ENCODE results near the gene KRT27.

The KRT27 gene

DNA sequence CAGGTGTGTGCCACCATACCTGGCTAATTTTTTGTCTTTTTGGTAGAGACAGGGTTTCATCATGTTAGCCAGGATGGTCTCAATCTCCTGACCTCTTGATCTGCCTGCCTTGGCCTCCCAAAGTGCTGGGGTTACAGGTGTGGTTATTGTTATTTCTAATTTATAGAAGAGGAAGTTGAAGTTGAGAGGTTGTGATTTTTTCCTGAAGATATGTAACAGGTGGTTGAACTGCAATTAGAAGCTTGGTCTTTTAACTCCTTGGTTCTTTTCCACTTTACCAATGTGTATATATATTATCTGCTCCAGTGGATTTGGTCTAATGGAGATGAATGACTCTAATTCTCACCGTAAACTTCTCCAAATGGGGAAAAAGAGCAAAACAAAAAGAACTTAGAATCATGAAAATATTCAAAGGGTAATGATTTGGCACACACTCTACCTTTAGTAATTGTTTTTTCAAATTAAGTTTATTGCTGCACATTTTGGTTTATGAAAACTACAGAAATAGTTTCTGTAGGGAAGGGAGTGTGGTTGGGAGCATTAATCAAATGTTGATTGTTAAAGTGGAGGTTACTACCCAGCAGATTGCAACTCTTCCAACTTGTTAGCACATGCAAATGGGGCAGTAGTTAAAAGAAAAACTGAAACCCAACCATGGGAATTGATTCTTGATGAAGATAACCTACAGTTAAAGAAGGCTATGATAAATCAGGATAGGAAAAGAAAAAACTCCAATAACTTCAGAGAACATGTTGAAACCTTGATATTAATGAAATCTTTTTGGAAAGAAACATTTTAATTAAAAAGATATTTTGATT, 41.9 kb upstream of the KRT27 start:
- H3K4me3 ChIP-seq (ENCODE audit: low read length) = no peak overlapping the region

DNA sequence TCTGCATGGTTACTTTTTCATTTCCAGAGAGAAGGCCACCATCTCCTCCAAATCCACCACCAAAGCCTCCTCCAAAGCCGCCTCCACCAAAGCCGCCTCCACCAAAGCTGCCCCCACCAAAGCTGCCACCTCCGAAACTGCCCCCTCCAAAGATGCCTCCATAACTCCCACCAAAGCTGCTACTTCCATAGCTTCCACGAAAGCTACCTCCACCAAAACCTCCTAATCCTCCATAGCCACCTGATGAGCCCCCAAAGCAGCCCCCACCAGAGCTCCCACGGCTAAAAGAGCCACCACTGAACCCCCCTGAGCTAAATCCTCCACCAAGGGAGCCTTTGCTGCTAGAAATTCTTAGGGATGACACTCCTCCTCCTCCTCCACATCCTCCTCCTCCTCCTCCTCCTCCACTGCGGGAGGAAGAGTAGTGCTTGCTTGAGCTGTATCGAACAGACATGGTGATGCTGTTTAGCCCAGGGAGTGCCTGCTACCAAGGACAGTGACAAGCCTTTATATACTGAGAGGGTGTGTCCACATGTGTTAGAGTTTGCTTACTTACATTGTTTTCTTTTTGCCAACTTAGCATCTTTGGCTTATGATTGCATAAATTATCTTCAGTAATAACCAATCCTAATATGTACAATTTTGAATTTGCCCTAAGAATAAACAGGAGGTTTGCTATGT, 39.9 kb upstream of the KRT27 start, which contains the start of gene KRT10:
Gene KRT10 (minus strand): TSS at position 483 of the 681 bp plus-strand sequence. CDS start 29 bp downstream, at position 454.
- no peak within 1 kb of the TSS for H3K27ac ChIP-seq (ENCODE audit: low read depth, low read length)
- no peaks in the 10 kb centered on the region for H3K4me1 ChIP-seq (ENCODE audit: control insufficient read depth, low read depth, low read length)
- no peak within 1 kb of the TSS for H3K9ac ChIP-seq (ENCODE audit: low read length)
- no peak within 1 kb of the TSS for H2BK5ac ChIP-seq (ENCODE audit: low read length)
- WGBS (ENCODE audit: extremely low coverage, insufficient coverage, low lambda C conversion rate) = no CpG with 5 or more reads among the region's 7 CpGs
- no peak within 1 kb of the TSS for H2AK5ac ChIP-seq (ENCODE audit: low read length)
- no peak within 1 kb of the TSS for H3K4me3 ChIP-seq (ENCODE audit: low read length)
- H3K27me3 ChIP-seq (ENCODE audit: insufficient read depth, low read length, poor library complexity) = no peaks in the 10 kb centered on the region
- H3K18ac ChIP-seq (ENCODE audit: low read length) = no peak within 1 kb of the TSS
- H3K79me1 ChIP-seq (ENCODE audit: low read length) = peaks cover 2% of the 10 kb centered on the region
- H3K23ac ChIP-seq (ENCODE audit: low read length) = no peak within 1 kb of the TSS
- no peak within 1 kb of the TSS for H4K5ac ChIP-seq (ENCODE audit: low read length)
- no peak for DNase-seq
- no peaks in the 10 kb centered on the region for H3K79me2 ChIP-seq (ENCODE audit: control insufficient read depth, insufficient read depth, low read length)
- peaks cover 1% of the 10 kb centered on the region for H3K36me3 ChIP-seq (ENCODE audit: control insufficient read depth, insufficient read depth, low read length)
- no peak within 1 kb of the TSS for H3K4ac ChIP-seq (ENCODE audit: low read depth, low read length)
- H3K56ac ChIP-seq (ENCODE audit: low read length) = no peak within 1 kb of the TSS
- H3K4me2 ChIP-seq (ENCODE audit: low read length) = no peak within 1 kb of the TSS
- H2BK120ac ChIP-seq (ENCODE audit: low read depth, low read length) = no peak within 1 kb of the TSS
- H4K8ac ChIP-seq (ENCODE audit: low read depth, low read length) = no peak within 1 kb of the TSS
- H2BK15ac ChIP-seq (replicated peaks; ENCODE audit: low read depth) = no peak within 1 kb of the TSS

More for the DNA sequence above, 41.9 kb upstream of the KRT27 start:
- no peak overlapping the region for H3K27ac ChIP-seq (ENCODE audit: low read depth, low read length)
- H3K56ac ChIP-seq (ENCODE audit: low read length) = no peak overlapping the region
- no peak for DNase-seq
- WGBS (ENCODE audit: extremely low coverage, insufficient coverage, low lambda C conversion rate) = no CpG with 5 or more reads among the region's 1 CpG
- H2AK5ac ChIP-seq (ENCODE audit: low read length) = no peak overlapping the region
- no peak overlapping the region for H4K5ac ChIP-seq (ENCODE audit: low read length)
- no peaks in the 10 kb centered on the region for H3K36me3 ChIP-seq (ENCODE audit: control insufficient read depth, insufficient read depth, low read length)
- no peak overlapping the region for H3K9ac ChIP-seq (ENCODE audit: low read length)
- H4K8ac ChIP-seq (ENCODE audit: low read depth, low read length) = no peak overlapping the region
- H3K4me1 ChIP-seq (ENCODE audit: control insufficient read depth, low read depth, low read length) = no peaks in the 10 kb centered on the region
- peaks cover 2% of the 10 kb centered on the region for H3K79me1 ChIP-seq (ENCODE audit: low read length)
- no peak overlapping the region for H3K18ac ChIP-seq (ENCODE audit: low read length)
- H3K4ac ChIP-seq (ENCODE audit: low read depth, low read length) = no peak overlapping the region
- no peak overlapping the region for H3K23ac ChIP-seq (ENCODE audit: low read length)
- H3K79me2 ChIP-seq (ENCODE audit: control insufficient read depth, insufficient read depth, low read length) = no peaks in the 10 kb centered on the region
- H2BK5ac ChIP-seq (ENCODE audit: low read length) = no peak overlapping the region
- no peaks in the 10 kb centered on the region for H3K27me3 ChIP-seq (ENCODE audit: insufficient read depth, low read length, poor library complexity)
- no peak overlapping the region for H3K4me2 ChIP-seq (ENCODE audit: low read length)
- H2BK120ac ChIP-seq (ENCODE audit: low read depth, low read length) = no peak overlapping the region
- no peak overlapping the region for H2BK15ac ChIP-seq (replicated peaks; ENCODE audit: low read depth)

DNA sequence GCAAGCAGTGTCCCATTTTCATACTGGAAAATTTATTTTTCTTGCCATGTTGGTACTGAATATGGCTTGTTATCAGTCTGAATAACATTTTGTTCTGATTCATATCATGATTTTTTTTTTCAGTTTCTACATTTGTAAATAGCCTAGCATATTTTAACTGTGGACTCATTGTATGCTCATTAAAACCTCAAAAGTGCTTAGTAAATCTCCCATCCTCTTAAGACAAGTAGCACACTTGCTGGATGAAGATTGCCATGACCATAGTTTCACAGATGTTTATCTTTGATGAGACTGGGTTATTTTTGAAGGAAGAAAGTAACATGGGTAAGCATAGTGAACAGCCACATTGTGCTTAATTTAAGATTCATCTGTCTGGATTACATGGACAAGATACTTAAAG, 39.2 kb upstream of the KRT27 start:
- no peaks in the 10 kb centered on the region for H3K27me3 ChIP-seq (ENCODE audit: insufficient read depth, low read length, poor library complexity)
- H3K79me1 ChIP-seq (ENCODE audit: low read length) = peaks cover 2% of the 10 kb centered on the region
- no peak overlapping the region for H3K27ac ChIP-seq (ENCODE audit: low read depth, low read length)
- no peak overlapping the region for H4K5ac ChIP-seq (ENCODE audit: low read length)
- no peak overlapping the region for H2BK120ac ChIP-seq (ENCODE audit: low read depth, low read length)
- H3K56ac ChIP-seq (ENCODE audit: low read length) = no peak overlapping the region
- H2BK5ac ChIP-seq (ENCODE audit: low read length) = no peak overlapping the region
- peaks cover 1% of the 10 kb centered on the region for H3K36me3 ChIP-seq (ENCODE audit: control insufficient read depth, insufficient read depth, low read length)
- no peaks in the 10 kb centered on the region for H3K79me2 ChIP-seq (ENCODE audit: control insufficient read depth, insufficient read depth, low read length)
- H3K18ac ChIP-seq (ENCODE audit: low read length) = no peak overlapping the region
- no peaks in the 10 kb centered on the region for H3K4me1 ChIP-seq (ENCODE audit: control insufficient read depth, low read depth, low read length)
- no peak overlapping the region for H4K8ac ChIP-seq (ENCODE audit: low read depth, low read length)
- H3K4ac ChIP-seq (ENCODE audit: low read depth, low read length) = no peak overlapping the region
- no peak overlapping the region for H3K23ac ChIP-seq (ENCODE audit: low read length)
- no peak overlapping the region for H2AK5ac ChIP-seq (ENCODE audit: low read length)
- H3K4me3 ChIP-seq (ENCODE audit: low read length) = no peak overlapping the region
- no peak overlapping the region for H3K9ac ChIP-seq (ENCODE audit: low read length)
- no peak for DNase-seq
- H2BK15ac ChIP-seq (replicated peaks; ENCODE audit: low read depth) = no peak overlapping the region
- no peak overlapping the region for H3K4me2 ChIP-seq (ENCODE audit: low read length)

DNA sequence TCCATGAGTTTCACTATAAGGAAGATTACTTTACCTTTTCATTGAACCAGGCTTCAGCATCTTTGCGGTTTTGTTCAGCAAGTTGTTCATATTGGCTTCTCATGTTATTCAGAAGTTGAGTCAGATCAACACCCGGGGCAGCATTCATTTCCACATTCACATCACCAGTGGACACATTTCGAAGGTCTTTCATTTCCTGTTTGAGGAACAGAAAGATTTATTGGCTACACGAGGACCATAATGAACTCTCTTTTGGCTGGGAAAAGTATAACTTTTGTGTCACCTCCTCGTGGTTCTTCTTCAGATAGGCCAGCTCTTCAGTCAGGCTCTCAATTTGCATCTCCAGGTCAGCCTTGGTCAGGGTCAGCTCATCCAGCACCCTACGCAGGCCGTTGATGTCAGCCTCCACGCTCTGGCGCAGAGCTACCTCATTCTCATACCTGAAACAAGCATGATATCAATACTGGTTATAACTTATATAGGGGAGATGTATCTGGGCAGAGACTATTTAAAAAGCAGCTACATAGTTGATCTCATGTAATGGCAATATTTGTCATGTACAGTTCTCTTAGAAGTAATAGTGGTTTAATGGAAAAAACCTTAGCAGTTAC, 38.0 kb upstream of the KRT27 start:
- H3K27ac ChIP-seq (ENCODE audit: low read depth, low read length) = no peak overlapping the region
- H2BK5ac ChIP-seq (ENCODE audit: low read length) = no peak overlapping the region
- H3K4me3 ChIP-seq (ENCODE audit: low read length) = no peak overlapping the region
- no peak overlapping the region for H2BK120ac ChIP-seq (ENCODE audit: low read depth, low read length)
- no peak overlapping the region for H3K4me2 ChIP-seq (ENCODE audit: low read length)
- no peaks in the 10 kb centered on the region for H3K79me2 ChIP-seq (ENCODE audit: control insufficient read depth, insufficient read depth, low read length)
- no peak overlapping the region for H3K4ac ChIP-seq (ENCODE audit: low read depth, low read length)
- DNase-seq = no peak
- H3K79me1 ChIP-seq (ENCODE audit: low read length) = no peaks in the 10 kb centered on the region
- H3K4me1 ChIP-seq (ENCODE audit: control insufficient read depth, low read depth, low read length) = no peaks in the 10 kb centered on the region
- no peak overlapping the region for H2AK5ac ChIP-seq (ENCODE audit: low read length)
- H4K8ac ChIP-seq (ENCODE audit: low read depth, low read length) = no peak overlapping the region
- no peak overlapping the region for H4K5ac ChIP-seq (ENCODE audit: low read length)
- peaks cover 1% of the 10 kb centered on the region for H3K36me3 ChIP-seq (ENCODE audit: control insufficient read depth, insufficient read depth, low read length)
- no peak overlapping the region for H2BK15ac ChIP-seq (replicated peaks; ENCODE audit: low read depth)
- H3K27me3 ChIP-seq (ENCODE audit: insufficient read depth, low read length, poor library complexity) = no peaks in the 10 kb centered on the region
- no peak overlapping the region for H3K18ac ChIP-seq (ENCODE audit: low read length)
- no CpG with 5 or more reads among the region's 9 CpGs for WGBS (ENCODE audit: extremely low coverage, insufficient coverage, low lambda C conversion rate)
- no peak overlapping the region for H3K9ac ChIP-seq (ENCODE audit: low read length)
- no peak overlapping the region for H3K23ac ChIP-seq (ENCODE audit: low read length)
- no peak overlapping the region for H3K56ac ChIP-seq (ENCODE audit: low read length)

DNA sequence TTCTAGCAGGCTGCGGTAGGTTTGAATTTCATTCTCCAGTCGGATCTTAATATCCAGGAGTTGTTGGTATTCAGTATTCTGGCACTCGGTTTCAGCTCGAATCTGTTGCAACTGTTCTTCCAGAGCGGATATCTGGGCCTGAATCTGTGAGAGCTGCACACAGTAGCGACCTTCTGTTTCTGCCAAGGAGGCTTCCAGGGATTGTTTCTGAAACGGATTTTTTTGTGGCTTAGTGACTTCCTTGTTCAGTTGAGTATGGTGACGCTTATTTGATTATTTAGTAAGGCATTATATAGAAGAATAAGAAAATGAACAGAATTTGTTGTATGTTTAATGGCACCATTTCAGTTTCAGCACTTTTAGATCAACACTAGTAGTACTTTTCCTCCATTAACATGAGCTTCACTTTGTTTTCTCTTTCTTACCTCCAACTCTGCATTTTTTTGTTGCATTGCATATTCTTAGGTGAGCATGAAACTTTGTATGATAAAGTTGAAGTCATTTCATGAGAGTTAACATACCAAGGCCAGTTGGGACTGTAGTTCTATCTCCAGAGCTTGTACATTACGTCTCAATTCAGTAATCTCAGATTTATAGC, 37.3 kb upstream of the KRT27 start:
- Histone ChIP-seq H3K79me2 (ENCODE audit: control insufficient read depth, insufficient read depth, low read length) (no peaks in the 10 kb centered on the region), H3K79me1 (ENCODE audit: low read length) (no peaks in the 10 kb centered on the region), H2BK120ac (ENCODE audit: low read depth, low read length) (no peak overlapping the region), H4K8ac (ENCODE audit: low read depth, low read length) (peak overlapping the region; percentile 89), H3K27me3 (ENCODE audit: insufficient read depth, low read length, poor library complexity) (no peaks in the 10 kb centered on the region), H3K56ac (ENCODE audit: low read length) (peak overlapping the region; percentile 83), H2BK15ac (replicated peaks; ENCODE audit: low read depth) (no peak overlapping the region), H3K4me3 (ENCODE audit: low read length) (peak overlapping the region; percentile 82), H2AK5ac (ENCODE audit: low read length) (no peak overlapping the region), H3K18ac (ENCODE audit: low read length) (no peak overlapping the region), H3K4me2 (ENCODE audit: low read length) (peak overlapping the region; percentile 72), H4K5ac (ENCODE audit: low read length) (peak overlapping the region; percentile 99), H3K23ac (ENCODE audit: low read length) (no peak overlapping the region), H3K27ac (ENCODE audit: low read depth, low read length) (no peak overlapping the region), H3K4me1 (ENCODE audit: control insufficient read depth, low read depth, low read length) (no peaks in the 10 kb centered on the region), H3K4ac (ENCODE audit: low read depth, low read length) (peak overlapping the region; percentile 70), H3K9ac (ENCODE audit: low read length) (peak overlapping the region; percentile 78), H3K36me3 (ENCODE audit: control insufficient read depth, insufficient read depth, low read length) (peaks cover 1% of the 10 kb centered on the region), H2BK5ac (ENCODE audit: low read length) (no peak overlapping the region)
- no CpG with 5 or more reads among the region's 9 CpGs for WGBS (ENCODE audit: extremely low coverage, insufficient coverage, low lambda C conversion rate)
- DNase-seq = peak; percentile 8
